SK-N-SH (cell line): ENCODE results near the gene GRIK3. TPM values are rescaled to one million over a fixed set of nuclear protein-coding genes. Genes with fewer than 3 reads are reported as not detected.

Experiments
- CTCF ChIA-PET: fragments of 300-600, 350-600 bp; formaldehyde crosslinking; extraction: SDS; loops from one replicate; lab custom pipeline; 2021; lab: Yijun Ruan, JAX
- POLR2A ChIA-PET: fragments of 350-600 bp; sonication (Branson Sonifier 250); formaldehyde crosslinking; extraction: SDS; loops from one replicate; lab custom pipeline; 2020; ENCODE audit warnings: antibody characterized with exemption, inconsistent platforms; lab: Yijun Ruan, JAX
- DNase-seq: peaks from one replicate; pipeline ENCODE4 v3.0.0; 2012
- H2AFZ ChIP-seq: fragments of 200-600 bp; sonication (generic); 2 replicates; pipeline ENCODE4 v1.8.1; 2016; ENCODE audit warnings: antibody characterized with exemption, mild to moderate bottlenecking, low read depth
- H3F3A ChIP-seq: fragments of 200-600 bp; sonication (generic); replicated peaks from 2 replicates; pipeline ENCODE3; 2016; ENCODE audit warnings: antibody characterized with exemption, mild to moderate bottlenecking; ENCODE audit not compliant: insufficient read depth
- H3K27ac ChIP-seq, 2 experiments: fragments of 200-500 bp in 1 of 2; fragments of 200-600 bp in 1 of 2; sonication (Bioruptor generic) in 1 of 2; sonication (generic), shearing (Covaris generic) in 1 of 2; 2 replicates each; pipeline versions ENCODE4 v1.5.1 to v1.6.1; 2014 to 2016; ENCODE audit warnings: low read depth in 2 of 2, inconsistent platforms in 1 of 2, low read length in 1 of 2, mild to moderate bottlenecking in 1 of 2, mixed read lengths in 1 of 2
- H3K27me3 ChIP-seq: fragments of 200-600 bp; sonication (generic), shearing (Covaris generic); 2 replicates; pipeline ENCODE4 v1.6.1; 2016; ENCODE audit warnings: mixed run types; ENCODE audit not compliant: insufficient read depth
- H3K36me3 ChIP-seq, 2 experiments: fragments of 200-500 bp in 1 of 2; fragments of 200-600 bp in 1 of 2; sonication (Bioruptor generic) in 1 of 2; sonication (generic) in 1 of 2; replicated peaks in 1 of 2; 2 replicates each; pipeline versions ENCODE3 to v1.5.1; 2014 to 2016; ENCODE audit warnings: low read length in 1 of 2, mild to moderate bottlenecking in 1 of 2; ENCODE audit not compliant: insufficient read depth in 2 of 2, control insufficient read depth in 1 of 2
- H3K4me1 ChIP-seq, 2 experiments: fragments of 200-500 bp in 1 of 2; fragments of 200-600 bp in 1 of 2; sonication (Bioruptor generic) in 1 of 2; sonication (generic), shearing (Covaris generic) in 1 of 2; 2 replicates each; pipeline versions ENCODE4 v1.5.1 to v1.6.1; 2014 to 2016; ENCODE audit warnings: low read depth in 1 of 2, low read length in 1 of 2, mixed run types in 1 of 2; ENCODE audit not compliant: insufficient read depth in 2 of 2, control insufficient read depth in 1 of 2
- H3K4me2 ChIP-seq: fragments of 200-600 bp; sonication (generic), shearing (Covaris generic); 2 replicates; pipeline ENCODE4 v1.6.1; 2017; ENCODE audit warnings: mixed run types
- H3K4me3 ChIP-seq, 2 experiments: fragments of 200-500 bp in 1 of 2; fragments of 200-600 bp in 1 of 2; sonication (Bioruptor generic) in 1 of 2; sonication (generic), shearing (Covaris generic) in 1 of 2; 2 replicates each; pipeline versions ENCODE4 v1.5.1 to v1.8.1; 2014 to 2016; ENCODE audit warnings: low read depth in 2 of 2, inconsistent platforms in 1 of 2, low read length in 1 of 2, mild to moderate bottlenecking in 1 of 2, mixed read lengths in 1 of 2, moderate library complexity in 1 of 2
- H3K79me2 ChIP-seq: fragments of 200-600 bp; sonication (generic); 2 replicates; pipeline ENCODE4 v1.8.1; 2017; ENCODE audit warnings: mild to moderate bottlenecking; ENCODE audit not compliant: insufficient read depth
- H3K9ac ChIP-seq: fragments of 200-600 bp; sonication (generic); 2 replicates; pipeline ENCODE4 v1.6.1; 2017; ENCODE audit warnings: mixed run types
- H3K9me2 ChIP-seq: fragments of 200-600 bp; sonication (generic); 2 replicates; pipeline ENCODE4 v1.6.1; 2017; ENCODE audit warnings: mixed run types
- H3K9me3 ChIP-seq: fragments of 200-600 bp; sonication (generic); 2 replicates; pipeline ENCODE4 v1.6.1; 2017; ENCODE audit warnings: mixed run types, mild to moderate bottlenecking, moderate library complexity
- H4K20me1 ChIP-seq: fragments of 200-600 bp; sonication (generic); 2 replicates; pipeline ENCODE4 v1.6.1; 2017; ENCODE audit warnings: mild to moderate bottlenecking, mixed run types; ENCODE audit not compliant: insufficient read depth
- ELF1 ChIP-seq: IDR thresholded peaks from 2 replicates; pipeline ENCODE4 v1.4.0; 2012
- FOSL2 ChIP-seq: IDR thresholded peaks from 2 replicates; pipeline ENCODE4 v1.4.0; 2012; ENCODE audit warnings: low read depth, mild to moderate bottlenecking, moderate library complexity, borderline replicate concordance
- FOXJ3 ChIP-seq: sonication (generic); formaldehyde crosslinking; IDR thresholded peaks from 2 replicates; pipeline ENCODE4 v1.5.1; 2020; ENCODE audit warnings: mild to moderate bottlenecking, missing genetic modification reagents
- FOXM1 ChIP-seq: IDR thresholded peaks from 2 replicates; pipeline ENCODE4 v1.4.0; 2012; ENCODE audit warnings: low read depth, mild to moderate bottlenecking
- MEF2A ChIP-seq: IDR thresholded peaks from 2 replicates; pipeline ENCODE4 v1.4.0; 2012; ENCODE audit warnings: low read depth, borderline replicate concordance
- MXI1 ChIP-seq: IDR thresholded peaks from 2 replicates; pipeline ENCODE4 v1.6.1; 2012; ENCODE audit warnings: mild to moderate bottlenecking, low read depth, low read length, improper control_type of control experiment
- PBX3 ChIP-seq: IDR thresholded peaks from 2 replicates; pipeline ENCODE4; 2012
- POLR2AphosphoS5 ChIP-seq: IDR thresholded peaks from 2 replicates; pipeline ENCODE4 v1.6.1; 2012; ENCODE audit warnings: low read depth, low read length
- RAD21 ChIP-seq: IDR thresholded peaks from 2 replicates; pipeline ENCODE4 v1.6.1; 2012; ENCODE audit warnings: mild to moderate bottlenecking, low read length
- RCOR1 ChIP-seq: fragments of 150-350 bp; IDR thresholded peaks from 2 replicates; pipeline ENCODE4 v1.6.1; 2017; ENCODE audit warnings: antibody characterized with exemption, low read length
- REST ChIP-seq: IDR thresholded peaks from 2 replicates; pipeline ENCODE4 v1.6.1; 2012; ENCODE audit warnings: mild to moderate bottlenecking, low read depth, low read length, moderate library complexity
- RFX5 ChIP-seq: IDR thresholded peaks from 2 replicates; pipeline ENCODE4 v1.6.1; 2012; ENCODE audit warnings: mild to moderate bottlenecking, improper control_type of control experiment, low read length
- RXRA ChIP-seq: IDR thresholded peaks from 2 replicates; pipeline ENCODE4 v1.4.0; 2012; ENCODE audit warnings: low read depth, mild to moderate bottlenecking, borderline replicate concordance
- SMC3 ChIP-seq: IDR thresholded peaks from 2 replicates; pipeline ENCODE4 v1.6.1; 2012; ENCODE audit warnings: low read depth, low read length, improper control_type of control experiment
- TCF12 ChIP-seq: IDR thresholded peaks from 2 replicates; pipeline ENCODE4 v1.4.0; 2012
- USF1 ChIP-seq: IDR thresholded peaks from 2 replicates; pipeline ENCODE4 v1.4.0; 2012; ENCODE audit warnings: low read depth, borderline replicate concordance
- YY1 ChIP-seq: IDR thresholded peaks from 2 replicates; pipeline ENCODE4 v1.4.0; 2012; ENCODE audit warnings: low read depth, mild to moderate bottlenecking
- WGBS: methylation state at CpG from one replicate; pipeline ENCODE4 v1.1.6; 2017; ENCODE audit warnings: low lambda C conversion rate; 5-methylcytosine and 5-hydroxymethylcytosine counted together
- polyA plus RNA-seq, 3 experiments: library from polyadenylated mRNA; depleted of rRNA; stranded (reverse); fragments of >200 nt; gene quantifications; 2 replicates each; pipeline ENCODE4 v1.2.3, GENCODE V29; 2012
- TF ChIP-seq, protein P1 (sequence below): IDR thresholded peaks from 2 replicates; pipeline ENCODE4 v1.4.0; 2012; ENCODE audit warnings: low read depth
- TF ChIP-seq, protein P2 (sequence below): fragments of 200-600 bp; sonication (generic); IDR thresholded peaks from 2 replicates; pipeline ENCODE4 v1.6.1; 2017; ENCODE audit warnings: antibody characterized with exemption, mild to moderate bottlenecking, moderate library complexity
- TF ChIP-seq, protein P3 (sequence below): fragments of 150-350 bp; IDR thresholded peaks from 2 replicates; pipeline ENCODE4 v1.6.1; 2016; ENCODE audit warnings: mild to moderate bottlenecking, low read depth, low read length

GRIK3 gene
- polyA plus RNA-seq, 1 of the 3 experiments (the other 2 are of a cell fraction), result not detected

- DNase-seq, result no peak
- POLR2A ChIA-PET, result no interaction called here
- H3K4me2 ChIP-seq, result no peak overlapping the region
- H3K9me2 ChIP-seq, result no peaks in the 10 kb centered on the region
- no peaks in the 10 kb centered on the region for H3K9me3 ChIP-seq
- peaks cover 0 to 37% of the 10 kb centered on the region in 2 experiments; a peak in 2 of 4 replicates for H3K4me1 ChIP-seq
- no peaks in the 10 kb centered on the region for H3K79me2 ChIP-seq
- H4K20me1 ChIP-seq, result no peaks in the 10 kb centered on the region
- no peak overlapping the region for H3K9ac ChIP-seq
- H3K27me3 ChIP-seq, result no peaks in the 10 kb centered on the region
- no peaks in the 10 kb centered on the region for H3F3A ChIP-seq
- H3K36me3 ChIP-seq, result no peaks in the 10 kb centered on the region
- CTCF ChIA-PET, result interaction anchor here (1.0 to 2.2 kb wide), 3 partner anchors 77 to 651 kb away, joined by 3 to 8 read pairs (median 6); no protein-coding TSS in a partner anchor
- no peak overlapping the region for H3K27ac ChIP-seq
- WGBS, result 0% methylated on average over 2 of the region's 3 CpGs
- H2AFZ ChIP-seq, result no peak overlapping the region
- TF ChIP-seq YY1 (no peak), MXI1 (no peak), MEF2A (no peak), POLR2AphosphoS5 (no peak), TCF12 (no peak), USF1 (no peak), FOXJ3 (no peak), FOSL2 (no peak), FOXM1 (no peak), RCOR1 (no peak), ELF1 (no peak), PBX3 (no peak), SMC3 (no peak), REST (no peak), RXRA (no peak), RFX5 (no peak), RAD21 (no peak)
- TF ChIP-seq, protein P1, sequence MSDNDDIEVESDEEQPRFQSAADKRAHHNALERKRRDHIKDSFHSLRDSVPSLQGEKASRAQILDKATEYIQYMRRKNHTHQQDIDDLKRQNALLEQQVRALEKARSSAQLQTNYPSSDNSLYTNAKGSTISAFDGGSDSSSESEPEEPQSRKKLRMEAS, result no peak
- TF ChIP-seq, protein P2, sequence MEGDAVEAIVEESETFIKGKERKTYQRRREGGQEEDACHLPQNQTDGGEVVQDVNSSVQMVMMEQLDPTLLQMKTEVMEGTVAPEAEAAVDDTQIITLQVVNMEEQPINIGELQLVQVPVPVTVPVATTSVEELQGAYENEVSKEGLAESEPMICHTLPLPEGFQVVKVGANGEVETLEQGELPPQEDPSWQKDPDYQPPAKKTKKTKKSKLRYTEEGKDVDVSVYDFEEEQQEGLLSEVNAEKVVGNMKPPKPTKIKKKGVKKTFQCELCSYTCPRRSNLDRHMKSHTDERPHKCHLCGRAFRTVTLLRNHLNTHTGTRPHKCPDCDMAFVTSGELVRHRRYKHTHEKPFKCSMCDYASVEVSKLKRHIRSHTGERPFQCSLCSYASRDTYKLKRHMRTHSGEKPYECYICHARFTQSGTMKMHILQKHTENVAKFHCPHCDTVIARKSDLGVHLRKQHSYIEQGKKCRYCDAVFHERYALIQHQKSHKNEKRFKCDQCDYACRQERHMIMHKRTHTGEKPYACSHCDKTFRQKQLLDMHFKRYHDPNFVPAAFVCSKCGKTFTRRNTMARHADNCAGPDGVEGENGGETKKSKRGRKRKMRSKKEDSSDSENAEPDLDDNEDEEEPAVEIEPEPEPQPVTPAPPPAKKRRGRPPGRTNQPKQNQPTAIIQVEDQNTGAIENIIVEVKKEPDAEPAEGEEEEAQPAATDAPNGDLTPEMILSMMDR, result no peak
- TF ChIP-seq, protein P3, sequence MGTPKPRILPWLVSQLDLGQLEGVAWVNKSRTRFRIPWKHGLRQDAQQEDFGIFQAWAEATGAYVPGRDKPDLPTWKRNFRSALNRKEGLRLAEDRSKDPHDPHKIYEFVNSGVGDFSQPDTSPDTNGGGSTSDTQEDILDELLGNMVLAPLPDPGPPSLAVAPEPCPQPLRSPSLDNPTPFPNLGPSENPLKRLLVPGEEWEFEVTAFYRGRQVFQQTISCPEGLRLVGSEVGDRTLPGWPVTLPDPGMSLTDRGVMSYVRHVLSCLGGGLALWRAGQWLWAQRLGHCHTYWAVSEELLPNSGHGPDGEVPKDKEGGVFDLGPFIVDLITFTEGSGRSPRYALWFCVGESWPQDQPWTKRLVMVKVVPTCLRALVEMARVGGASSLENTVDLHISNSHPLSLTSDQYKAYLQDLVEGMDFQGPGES, result no peak
- no peak overlapping the region for H3K4me3 ChIP-seq
Observed at GRCh38 chr1:36783475-36783874, 250.8 kb downstream of the GRIK3 start.
